HG03175 (cell line): ENCODE results near the gene CCN6.

ENCODE experiments used
- ATAC-seq: cut with Tn5 transposase; IDR thresholded peaks from one replicate; pipeline ENCODE4 v1.9.1; 2021; ENCODE audit warnings: mild to moderate bottlenecking, moderate library complexity; ENCODE audit not compliant: unreplicated experiment

Gene CCN6

DNA sequence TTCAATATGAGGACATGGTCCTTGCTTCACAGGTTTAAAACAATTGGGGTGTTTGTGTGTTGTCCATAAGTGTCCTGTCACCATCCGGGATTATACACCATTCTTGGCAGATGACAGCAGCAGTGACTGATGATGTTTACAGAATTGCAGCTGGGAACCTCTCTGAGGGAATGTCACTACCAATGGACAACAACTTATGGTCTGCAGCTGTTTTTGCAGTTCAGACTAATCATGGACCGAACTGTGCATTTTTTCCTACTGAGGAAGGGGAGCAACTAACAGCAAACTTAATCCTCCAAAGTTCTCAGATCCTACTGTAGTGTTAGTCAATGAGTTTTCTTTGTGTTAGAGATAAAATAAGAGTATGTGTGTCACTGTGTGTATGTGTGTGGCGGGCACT is 59.5 kb downstream of the CCN6 start:
- ATAC-seq: no peak

DNA sequence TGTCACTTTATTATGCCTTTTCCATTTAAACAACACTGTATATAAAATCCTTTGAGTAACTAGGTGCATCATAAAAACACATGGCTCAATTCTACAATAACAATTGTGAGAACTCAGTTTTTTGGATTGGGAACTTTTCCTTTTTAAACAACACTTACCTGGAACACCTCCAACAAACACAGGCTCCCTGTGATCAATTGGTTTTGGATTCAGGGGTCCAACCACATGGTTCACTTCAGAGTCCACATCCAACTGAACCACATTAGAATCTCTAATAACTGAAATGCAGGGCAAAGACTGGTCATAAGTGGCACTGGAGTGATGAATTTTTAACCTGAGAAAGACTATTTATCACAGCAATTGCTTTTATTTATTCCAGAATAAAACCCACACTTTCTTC is 60.0 kb downstream of the CCN6 start:
- no peak for ATAC-seq

DNA sequence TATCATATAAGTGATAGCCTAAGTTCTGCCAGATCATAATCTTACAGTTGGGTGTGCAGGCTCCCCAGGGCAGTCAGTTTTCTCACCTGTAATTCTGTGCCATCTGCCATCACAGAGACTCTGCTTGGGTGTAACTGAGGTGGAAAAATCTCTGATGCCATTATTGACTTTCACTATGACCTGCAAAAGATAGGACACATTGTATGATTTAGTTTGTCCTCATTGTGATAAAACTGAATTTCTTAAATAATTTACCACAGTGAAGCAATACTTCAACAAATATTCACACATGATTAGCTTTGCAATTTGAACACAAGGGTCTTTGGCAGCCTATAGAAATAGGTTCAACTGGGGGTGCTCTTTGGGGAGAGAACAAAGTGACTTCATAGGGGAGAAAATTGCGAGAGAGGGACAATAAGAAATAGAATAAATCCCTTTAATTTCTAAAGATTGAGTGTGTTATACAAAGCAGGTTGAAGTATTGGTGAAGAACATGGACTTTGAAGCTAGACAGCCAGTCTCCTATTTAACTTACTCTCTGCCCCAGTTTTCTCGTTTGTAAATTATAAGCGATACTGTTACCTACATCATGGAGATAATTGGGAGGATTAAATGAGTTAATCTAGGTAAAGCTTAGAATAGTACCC is 60.8 kb downstream of the CCN6 start:
- ATAC-seq: no peak

DNA sequence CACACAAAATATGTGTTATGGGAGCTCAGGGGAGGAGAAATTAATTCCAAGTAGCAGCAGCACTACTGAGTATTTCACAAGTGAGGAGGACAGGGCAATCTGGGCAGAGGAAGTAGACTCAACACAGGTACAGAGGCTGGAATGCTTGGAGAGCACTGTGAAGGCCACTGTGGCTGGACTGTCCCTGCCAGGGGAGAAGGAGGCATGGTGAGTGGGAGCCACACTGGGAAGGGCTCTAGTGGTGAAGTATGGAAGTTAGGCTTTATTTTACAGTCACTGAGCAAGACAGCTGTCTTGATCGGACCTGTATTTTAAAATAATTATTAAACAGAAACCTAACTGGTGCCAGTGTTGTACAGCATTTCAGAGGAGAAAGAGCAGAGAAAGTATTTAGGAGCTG is 62.3 kb downstream of the CCN6 start:
- ATAC-seq: no peak

DNA sequence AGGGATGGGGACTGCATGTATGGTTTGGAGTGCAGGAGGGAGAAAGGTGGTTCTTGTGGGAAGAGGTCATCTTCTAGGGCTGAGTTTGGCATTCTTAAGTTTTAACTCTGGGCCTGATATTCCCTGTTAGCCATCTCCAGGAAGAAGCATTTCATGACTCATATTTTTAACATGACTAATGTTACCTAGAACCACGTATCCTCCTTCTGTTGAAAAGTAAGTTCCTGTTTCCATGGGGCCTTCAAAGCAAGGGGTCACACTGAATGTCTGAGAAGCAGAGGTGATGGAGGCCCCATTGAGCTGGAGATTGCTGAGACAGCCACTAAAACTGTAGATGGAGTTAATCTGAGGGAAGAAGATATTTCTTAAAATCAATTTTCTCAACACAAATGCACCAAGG is 63.6 kb downstream of the CCN6 start:
- no peak for ATAC-seq

DNA sequence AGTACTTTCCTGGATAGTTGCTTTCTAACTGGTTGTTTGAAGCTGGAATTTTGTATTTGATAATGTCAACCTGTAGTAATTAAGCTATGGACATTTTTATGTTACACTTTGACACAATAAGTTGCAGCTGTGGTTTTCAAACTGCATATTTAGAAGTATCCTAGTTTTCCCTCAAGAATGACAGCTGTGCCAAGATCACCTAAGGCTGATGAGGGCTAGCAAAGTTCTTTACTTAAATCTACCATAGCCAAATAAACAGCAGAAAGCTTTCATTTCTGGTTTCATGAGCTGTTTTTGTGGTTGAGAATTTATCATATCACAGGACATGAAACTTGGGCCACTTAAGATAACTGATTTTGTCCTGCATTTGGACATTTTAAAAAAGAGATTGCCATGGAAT is 64.1 kb downstream of the CCN6 start:
- no peak for ATAC-seq
